Gastrocnemius medialis (tissue), 4 donors: ENCODE data around the gene BANF1. TPM values are rescaled to one million over a fixed set of nuclear protein-coding genes. Genes with fewer than 3 reads are reported as not detected.

Experiments used
- ATAC-seq, 2 donors: fragments of 150-250 bp; one replicate each; pipeline ENCODE4 v1.9.1; 2016
- DNase-seq, 2 donors: peaks; one replicate each; pipeline ENCODE4 v3.0.0-alpha.2; 2019
- H3K27ac ChIP-seq, 4 donors: fragments of 200-600 bp; sonication (generic); 1 replicate in 1 of 4; 2 replicates in 3 of 4; pipeline ENCODE4 v1.5.1; 2016 to 2018; ENCODE audit warnings: mild to moderate bottlenecking in 2 of 4, moderate library complexity in 1 of 4
- H3K27me3 ChIP-seq, 3 donors: fragments of 200-600 bp; sonication (generic) in 2 of 3; 1 replicate in 1 of 3; 2 replicates in 2 of 3; pipeline versions ENCODE4 v1.5.1 to v1.6.0; 2016 to 2019; ENCODE audit warnings: mild to moderate bottlenecking in 1 of 3, moderate library complexity in 1 of 3
- H3K36me3 ChIP-seq, 2 donors: fragments of 200-600 bp; sonication (generic) in 1 of 2; one replicate each; pipeline ENCODE4 v1.5.1; 2017 to 2018
- H3K4me1 ChIP-seq, 2 donors: fragments of 200-600 bp; sonication (generic) in 1 of 2; one replicate each; pipeline ENCODE4 v1.5.1; 2016 to 2017; ENCODE audit warnings: mild to moderate bottlenecking in 2 of 2
- H3K4me3 ChIP-seq, 4 donors: fragments of 200-600 bp; sonication (generic) in 3 of 4; 1 replicate in 1 of 4; 2 replicates in 3 of 4; pipeline ENCODE4 v1.5.1; 2016 to 2019; ENCODE audit warnings: mild to moderate bottlenecking in 2 of 4
- H3K9me3 ChIP-seq, 3 donors: fragments of 200-600 bp; sonication (generic) in 2 of 3; 1 replicate in 1 of 3; 2 replicates in 2 of 3; pipeline ENCODE4 v1.5.1; 2016 to 2019
- POLR2A ChIP-seq, 2 donors: fragments of 450-650 bp; IDR thresholded peaks; one replicate each; pipeline ENCODE4 v1.6.1; 2017; ENCODE audit warnings: antibody characterized with exemption in 2 of 2, mild to moderate bottlenecking in 2 of 2, moderate library complexity in 2 of 2
- in situ Hi-C, 4 donors: fragments of 200-750 bp; cut with MboI; loops; one replicate each; pipeline versions ENCODE4 v1.15.0 to v1.8.0; 2017; ENCODE audit warnings: low sequenced_read_pairs in 4 of 4
- intact Hi-C: fragments of 100-400 bp; cut with DNase I; formaldehyde crosslinking; loops from one replicate; pipeline ENCODE4 v1.15.1; 2023; ENCODE audit warnings: low total_unique reads
- total RNA-seq, 4 donors: library from RNA; depleted of rRNA; stranded (reverse); fragments of >200 nt; gene quantifications; one replicate each; pipeline versions ENCODE4 v1.1.0 to v1.2.3, GENCODE V29; 2016
- TF ChIP-seq, protein P1 (sequence below), 5 experiments: fragments of 450-650 bp in 3 of 5; fragments of 200-600 bp in 2 of 5; sonication (generic) in 2 of 5; IDR thresholded peaks in 4 of 5; conservative IDR thresholded peaks in 1 of 5; 1 replicate in 4 of 5; 2 replicates in 1 of 5; pipeline ENCODE4 v1.5.1; 2016 to 2019; ENCODE audit warnings: antibody characterized with exemption in 5 of 5, mild to moderate bottlenecking in 3 of 5, moderate library complexity in 3 of 5

The BANF1 gene
- total RNA-seq, 4 donors from 2014 or later, result 57.4 to 126 (median 72.1) TPM

DNA sequence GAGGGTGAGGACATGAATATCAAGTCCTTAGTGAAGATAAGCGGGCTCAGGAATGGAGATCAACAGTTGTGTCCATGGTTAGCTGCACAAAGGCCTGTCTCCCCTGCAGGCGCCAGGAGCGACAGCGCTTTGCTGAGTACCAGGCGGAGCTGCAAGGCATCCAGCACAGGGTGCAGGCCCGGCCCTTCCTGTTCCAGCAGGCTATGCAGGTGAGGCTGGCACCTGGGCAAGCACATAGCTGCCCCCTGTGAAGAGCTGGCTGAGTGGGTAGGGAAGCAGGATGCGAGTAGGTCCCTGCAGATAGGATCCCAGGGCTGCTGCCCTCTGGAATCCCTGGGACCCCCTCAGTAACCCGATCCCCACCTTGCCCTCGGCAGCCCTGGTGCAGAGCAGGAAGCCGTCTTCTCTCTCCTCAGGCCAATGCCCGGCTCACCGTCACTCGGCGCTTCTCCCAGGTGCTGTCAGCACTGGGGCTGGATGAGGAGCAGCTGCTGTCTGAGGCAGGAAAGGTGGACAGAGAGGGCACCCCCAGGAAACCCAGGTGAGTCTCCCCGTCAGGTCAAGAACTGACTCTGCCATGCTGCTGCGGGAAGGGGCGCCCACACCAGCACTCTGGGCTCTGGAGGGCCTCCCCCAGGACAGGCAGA is 43.4 kb upstream of the BANF1 start:
- peaks cover 0 to under 1% of the 10 kb centered on the region in 2 donors for H3K36me3 ChIP-seq
- no peaks in the 10 kb centered on the region for H3K9me3 ChIP-seq
- DNase-seq (no peak), ATAC-seq (no peak)
- no peak overlapping the region for H3K4me3 ChIP-seq
- peaks cover 14 to 21% of the 10 kb centered on the region in 2 donors for H3K4me1 ChIP-seq
- intact Hi-C loops, result no loop called here
- in situ Hi-C loops, result no loop called here
- TF ChIP-seq POLR2A (IDR thresholded peaks at IDR 0.05), result no peak
- TF ChIP-seq, protein P1, sequence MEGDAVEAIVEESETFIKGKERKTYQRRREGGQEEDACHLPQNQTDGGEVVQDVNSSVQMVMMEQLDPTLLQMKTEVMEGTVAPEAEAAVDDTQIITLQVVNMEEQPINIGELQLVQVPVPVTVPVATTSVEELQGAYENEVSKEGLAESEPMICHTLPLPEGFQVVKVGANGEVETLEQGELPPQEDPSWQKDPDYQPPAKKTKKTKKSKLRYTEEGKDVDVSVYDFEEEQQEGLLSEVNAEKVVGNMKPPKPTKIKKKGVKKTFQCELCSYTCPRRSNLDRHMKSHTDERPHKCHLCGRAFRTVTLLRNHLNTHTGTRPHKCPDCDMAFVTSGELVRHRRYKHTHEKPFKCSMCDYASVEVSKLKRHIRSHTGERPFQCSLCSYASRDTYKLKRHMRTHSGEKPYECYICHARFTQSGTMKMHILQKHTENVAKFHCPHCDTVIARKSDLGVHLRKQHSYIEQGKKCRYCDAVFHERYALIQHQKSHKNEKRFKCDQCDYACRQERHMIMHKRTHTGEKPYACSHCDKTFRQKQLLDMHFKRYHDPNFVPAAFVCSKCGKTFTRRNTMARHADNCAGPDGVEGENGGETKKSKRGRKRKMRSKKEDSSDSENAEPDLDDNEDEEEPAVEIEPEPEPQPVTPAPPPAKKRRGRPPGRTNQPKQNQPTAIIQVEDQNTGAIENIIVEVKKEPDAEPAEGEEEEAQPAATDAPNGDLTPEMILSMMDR (IDR thresholded peaks at IDR 0.05 in 4 of 5, conservative IDR thresholded peaks at IDR 0.05 in 1 of 5), result no peak
- H3K27me3 ChIP-seq, result peaks cover 0 to 3% (median 0%) of the 10 kb centered on the region in 3 donors
- H3K27ac ChIP-seq, result no peak overlapping the region

DNA sequence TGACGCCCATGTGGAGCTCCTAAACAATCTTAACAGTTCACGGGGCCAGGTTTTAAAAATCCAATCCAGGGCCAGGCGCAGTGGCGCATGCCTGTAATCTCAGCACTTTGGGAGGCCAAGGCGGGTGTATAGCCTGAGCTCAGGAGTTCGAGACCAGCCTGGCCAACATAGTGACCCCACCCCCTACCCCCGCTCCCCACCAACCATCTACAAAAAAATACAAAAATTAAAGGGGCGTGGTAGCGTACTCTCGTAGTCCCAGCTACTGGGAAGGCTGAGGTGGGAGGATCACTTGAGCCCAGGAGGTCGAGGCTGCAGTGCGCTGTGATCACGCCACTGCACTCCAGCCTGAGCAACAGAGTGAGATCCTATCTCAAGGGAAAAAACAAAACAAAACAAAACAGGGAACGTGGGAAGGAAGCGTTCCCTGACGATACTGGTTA is 41.5 kb upstream of the BANF1 start:
- TF ChIP-seq, protein P1 (IDR thresholded peaks at IDR 0.05 in 4 of 5, conservative IDR thresholded peaks at IDR 0.05 in 1 of 5), result no peak
- TF ChIP-seq POLR2A (IDR thresholded peaks at IDR 0.05), result no peak
- Histone ChIP-seq H3K4me3 (peak overlapping the region; percentile 69 to 100 (median 88)), H3K9me3 (no peaks in the 10 kb centered on the region), H3K4me1 (peaks cover 16 to 24% of the 10 kb centered on the region in 2 donors), H3K27ac (peak overlapping the region; percentile 81 to 96 (median 90)), H3K27me3 (no peaks in the 10 kb centered on the region), H3K36me3 (peaks cover 0 to 20% of the 10 kb centered on the region in 2 donors)
- intact Hi-C loops, result loop anchor here (1.0 to 5.0 kb wide), 6 partner anchors 41 to 344 kb away; partner anchors contain the start of genes BANF1, C11orf68, DRAP1 and EIF1AD
- in situ Hi-C loops, result loop anchor here in 1 of 4 donors (10.0 kb wide), 1 partner anchor 76 kb away; the partner anchor contains the start of gene FIBP
- DNase-seq (no peak), ATAC-seq (peak in 1 of 2 donors; percentile 9)

DNA sequence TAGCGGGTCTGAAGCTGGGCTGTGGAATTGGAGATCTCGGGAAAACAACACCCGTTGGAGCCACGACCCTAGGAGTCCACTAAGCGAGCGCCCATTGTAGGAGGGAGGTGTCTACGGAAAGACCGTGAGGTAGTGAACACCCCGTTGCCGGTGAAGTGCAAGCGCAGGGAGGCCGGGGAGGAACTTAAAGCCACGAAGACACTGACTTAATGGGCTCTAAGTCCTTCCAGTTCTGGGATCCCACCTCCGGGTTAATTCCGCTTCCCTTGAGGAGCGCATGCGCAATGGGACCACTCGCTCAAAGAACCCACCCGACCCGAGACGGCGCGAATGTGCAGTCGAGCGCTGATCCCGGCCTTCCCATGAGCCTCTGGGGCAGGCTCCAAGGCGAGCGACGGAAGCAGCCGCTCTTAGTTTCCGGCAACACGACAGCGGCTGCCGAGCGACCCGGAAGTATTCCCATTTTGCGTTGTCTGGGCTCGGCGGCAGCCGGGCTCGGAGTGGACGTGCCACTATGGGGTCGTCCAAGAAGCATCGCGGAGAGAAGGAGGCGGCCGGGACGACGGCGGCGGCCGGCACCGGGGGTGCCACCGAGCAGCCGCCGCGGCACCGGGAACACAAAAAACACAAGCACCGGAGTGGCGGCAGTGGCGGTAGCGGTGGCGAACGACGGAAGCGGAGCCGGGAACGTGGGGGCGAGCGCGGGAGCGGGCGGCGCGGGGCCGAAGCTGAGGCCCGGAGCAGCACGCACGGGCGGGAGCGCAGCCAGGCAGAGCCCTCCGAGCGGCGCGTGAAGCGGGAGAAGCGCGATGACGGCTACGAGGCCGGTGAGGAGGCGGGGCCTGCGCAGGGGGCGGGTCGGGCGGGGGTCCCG is 40.8 kb upstream of the BANF1 start, which contains the start of gene SART1:
Gene SART1, plus strand, starts transcription at position 468 of the 874 bp plus-strand sequence. Its CDS starts 47 bp downstream, at position 515.
- in situ Hi-C loops, result loop anchor here in 1 of 4 donors (10.0 kb wide), 1 partner anchor 77 kb away; the partner anchor contains the start of gene FIBP
- ATAC-seq, result peak; percentile 97 to 98
- intact Hi-C loops, result loop anchor here (1.0 to 5.0 kb wide), 6 partner anchors 41 to 344 kb away; partner anchors contain the start of genes BANF1, C11orf68, DRAP1 and EIF1AD

DNA sequence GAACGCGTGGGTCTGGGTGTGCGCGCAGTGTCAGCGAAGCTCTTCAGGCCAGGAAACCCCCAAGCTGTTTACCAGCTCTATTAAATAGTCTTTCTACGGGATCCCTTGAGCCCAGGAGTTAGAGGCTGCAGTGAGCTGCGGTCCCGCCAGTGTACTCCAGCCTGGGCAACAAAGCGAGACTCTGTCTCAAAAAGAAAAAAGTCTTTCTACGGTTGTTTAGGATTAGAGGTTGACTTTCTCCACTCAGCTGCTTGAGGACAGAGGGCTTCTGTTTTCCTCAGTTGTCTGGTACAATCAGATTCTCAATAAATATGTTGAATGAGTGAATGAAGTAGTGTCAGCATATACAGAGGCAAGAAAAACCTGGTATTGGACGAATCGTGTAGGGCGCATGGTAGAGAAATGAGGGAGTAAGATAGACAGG is 40.1 kb upstream of the BANF1 start:
- Histone ChIP-seq H3K27me3 (no peaks in the 10 kb centered on the region), H3K36me3 (peaks cover 0 to 33% of the 10 kb centered on the region in 2 donors), H3K4me3 (peak overlapping the region; percentile 69 to 100 (median 88)), H3K27ac (peak overlapping the region; percentile 81 to 96 (median 90)), H3K4me1 (peaks cover 16 to 24% of the 10 kb centered on the region in 2 donors), H3K9me3 (no peaks in the 10 kb centered on the region)
- ATAC-seq (peak in 1 of 2 donors; percentile 1), DNase-seq (no peak)
- TF ChIP-seq, protein P1 (IDR thresholded peaks at IDR 0.05 in 4 of 5, conservative IDR thresholded peaks at IDR 0.05 in 1 of 5), result no peak
- intact Hi-C loops, result loop anchor here (5.0 kb wide), 1 partner anchor 345 kb away; the partner anchor contains the start of gene PCNX3
- in situ Hi-C loops, result loop anchor here in 1 of 4 donors (10.0 kb wide), 1 partner anchor 77 kb away; the partner anchor contains the start of gene FIBP

More for the DNA sequence above, 40.8 kb upstream of the BANF1 start, which contains the start of gene SART1:
- Histone ChIP-seq H3K27ac (peak within 1 kb of the TSS; percentile 81 to 96 (median 90)), H3K4me3 (peak within 1 kb of the TSS; percentile 69 to 100 (median 88)), H3K9me3 (no peaks in the 10 kb centered on the region), H3K36me3 (peaks cover 0 to 27% of the 10 kb centered on the region in 2 donors), H3K4me1 (peaks cover 16 to 24% of the 10 kb centered on the region in 2 donors), H3K27me3 (no peaks in the 10 kb centered on the region)
- TF ChIP-seq POLR2A (IDR thresholded peaks at IDR 0.05), result peak; percentile 61 to 81
- TF ChIP-seq, protein P1 (IDR thresholded peaks at IDR 0.05 in 4 of 5, conservative IDR thresholded peaks at IDR 0.05 in 1 of 5), result peak in 1 of 5 experiments; percentile 14
- peak; percentile 97 to 98 for DNase-seq
